Measurements from ENCODE around the gene ANLN. TPM values are rescaled to one million over a fixed set of nuclear protein-coding genes. Genes with fewer than 3 reads are reported as not detected.
A peak's percentile ranks its signal among the peaks of the same experiment; 100 is the strongest.
"Not testable (repeated sequence)": the region's sequence is repeated elsewhere in the genome, so short reads cannot be mapped to it uniquely, and the experiment has no call there.

ANLN gene
- total RNA-seq, 1 donor from 2014 or later: 85.5 TPM

DNA sequence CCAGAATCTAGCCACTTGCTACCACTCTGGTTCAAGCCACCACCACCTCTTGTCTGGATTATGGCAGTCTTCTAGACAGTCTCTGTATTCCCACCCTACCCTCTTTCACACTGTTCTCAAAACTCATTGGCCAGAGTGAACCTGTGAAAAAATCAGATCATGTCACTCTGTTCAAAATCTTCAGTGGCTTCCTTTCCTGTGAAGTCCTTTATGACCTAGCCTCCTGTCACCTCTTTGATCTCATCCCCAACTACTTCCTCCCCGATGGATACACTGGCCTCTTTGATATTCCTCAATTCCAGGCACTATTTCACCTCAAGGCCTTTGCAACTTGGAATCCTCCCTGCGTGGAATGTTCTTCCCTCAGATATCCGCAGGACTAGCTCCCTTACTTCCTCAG, 21.2 kb upstream of the ANLN start:
- no peaks in the 10 kb centered on the region for H3K36me3 Mint-ChIP-seq (ENCODE audit: low read depth)
- no peaks in the 10 kb centered on the region for H3K9me3 Mint-ChIP-seq
- H3K27ac Mint-ChIP-seq (ENCODE audit: unreplicated experiment): no peak overlapping the region
- peaks cover 22% of the 10 kb centered on the region for H3K4me1 Mint-ChIP-seq
- H3K4me3 Mint-ChIP-seq: peak overlapping the region; percentile 91
- peaks cover 15% of the 10 kb centered on the region for H3K27me3 Mint-ChIP-seq (ENCODE audit: low read depth)
- TF ChIP-seq, protein P1, sequence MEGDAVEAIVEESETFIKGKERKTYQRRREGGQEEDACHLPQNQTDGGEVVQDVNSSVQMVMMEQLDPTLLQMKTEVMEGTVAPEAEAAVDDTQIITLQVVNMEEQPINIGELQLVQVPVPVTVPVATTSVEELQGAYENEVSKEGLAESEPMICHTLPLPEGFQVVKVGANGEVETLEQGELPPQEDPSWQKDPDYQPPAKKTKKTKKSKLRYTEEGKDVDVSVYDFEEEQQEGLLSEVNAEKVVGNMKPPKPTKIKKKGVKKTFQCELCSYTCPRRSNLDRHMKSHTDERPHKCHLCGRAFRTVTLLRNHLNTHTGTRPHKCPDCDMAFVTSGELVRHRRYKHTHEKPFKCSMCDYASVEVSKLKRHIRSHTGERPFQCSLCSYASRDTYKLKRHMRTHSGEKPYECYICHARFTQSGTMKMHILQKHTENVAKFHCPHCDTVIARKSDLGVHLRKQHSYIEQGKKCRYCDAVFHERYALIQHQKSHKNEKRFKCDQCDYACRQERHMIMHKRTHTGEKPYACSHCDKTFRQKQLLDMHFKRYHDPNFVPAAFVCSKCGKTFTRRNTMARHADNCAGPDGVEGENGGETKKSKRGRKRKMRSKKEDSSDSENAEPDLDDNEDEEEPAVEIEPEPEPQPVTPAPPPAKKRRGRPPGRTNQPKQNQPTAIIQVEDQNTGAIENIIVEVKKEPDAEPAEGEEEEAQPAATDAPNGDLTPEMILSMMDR (conservative IDR thresholded peaks at IDR 0.05): no peak
- no peak for DNase-seq (ENCODE audit: low read depth, low spot score)

DNA sequence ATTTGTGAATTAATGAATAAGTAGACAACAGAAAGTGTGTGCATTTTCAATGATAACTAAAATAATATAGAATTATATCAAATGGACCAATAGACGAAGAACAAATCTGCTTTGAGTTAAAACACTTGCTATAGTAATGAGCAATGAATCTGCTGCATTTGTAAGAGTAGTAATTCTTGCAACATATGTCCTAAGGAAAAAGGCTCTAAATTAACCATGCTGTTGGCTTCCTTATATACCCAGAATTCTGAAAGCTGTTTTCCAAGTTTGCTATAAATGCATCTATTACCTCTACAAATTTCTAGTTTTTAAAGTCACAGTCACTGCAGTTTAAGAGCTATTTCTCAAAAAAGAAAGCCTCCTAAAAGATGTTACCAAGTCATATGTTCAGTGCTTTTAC, 20.5 kb upstream of the ANLN start:
- Mint-ChIP-seq H3K27ac (ENCODE audit: unreplicated experiment) (no peak overlapping the region), H3K4me3 (peak overlapping the region; percentile 34), H3K9me3 (no peaks in the 10 kb centered on the region), H3K36me3 (ENCODE audit: low read depth) (no peaks in the 10 kb centered on the region), H3K27me3 (ENCODE audit: low read depth) (peaks cover 14% of the 10 kb centered on the region), H3K4me1 (peaks cover 22% of the 10 kb centered on the region)
- TF ChIP-seq, protein P1 (conservative IDR thresholded peaks at IDR 0.05): no peak
- no peak for DNase-seq (ENCODE audit: low read depth, low spot score)

DNA sequence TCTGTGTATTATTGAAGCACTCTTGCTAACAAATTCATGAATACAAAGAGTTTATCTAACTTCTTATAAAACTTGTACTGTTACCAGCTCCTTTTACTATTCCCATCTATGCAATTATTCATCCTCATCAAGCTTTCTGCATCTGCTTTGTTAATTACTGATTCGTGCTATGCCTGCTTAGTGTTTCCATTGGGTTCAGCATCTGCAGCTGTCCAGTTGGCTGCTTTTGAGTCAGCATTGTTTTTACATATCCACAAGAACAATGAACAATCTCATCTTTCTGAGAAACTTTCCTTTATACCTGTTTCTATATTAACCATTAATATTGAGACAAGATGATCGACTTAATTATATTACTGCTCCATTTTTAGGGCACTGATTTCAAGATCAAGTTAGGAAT, 19.6 kb upstream of the ANLN start:
- peaks cover 8% of the 10 kb centered on the region for H3K27me3 Mint-ChIP-seq (ENCODE audit: low read depth)
- H3K4me3 Mint-ChIP-seq: no peak overlapping the region
- peaks cover 22% of the 10 kb centered on the region for H3K4me1 Mint-ChIP-seq
- no peaks in the 10 kb centered on the region for H3K9me3 Mint-ChIP-seq
- TF ChIP-seq, protein P1 (conservative IDR thresholded peaks at IDR 0.05): no peak
- no peak overlapping the region for H3K27ac Mint-ChIP-seq (ENCODE audit: unreplicated experiment)
- DNase-seq (ENCODE audit: low read depth, low spot score): no peak
- no peaks in the 10 kb centered on the region for H3K36me3 Mint-ChIP-seq (ENCODE audit: low read depth)

- Mint-ChIP-seq H3K27ac (ENCODE audit: unreplicated experiment) (no peak overlapping the region), H3K36me3 (ENCODE audit: low read depth) (peaks cover 2% of the 10 kb centered on the region), H3K27me3 (ENCODE audit: low read depth) (no peaks in the 10 kb centered on the region), H3K4me1 (peaks cover 18% of the 10 kb centered on the region), H3K4me3 (no peak overlapping the region), H3K9me3 (no peaks in the 10 kb centered on the region)
- TF ChIP-seq, protein P1 (conservative IDR thresholded peaks at IDR 0.05): no peak
- no peak for DNase-seq (ENCODE audit: low read depth, low spot score)
These were observed 17.5 kb upstream of the ANLN start for GRCh38 chr7:36372156-36372555.

GRCh38 chr7:36378555-36378954, 11.1 kb upstream of the ANLN start:
- not testable (repeated sequence) for H3K4me1 Mint-ChIP-seq; H3K27ac Mint-ChIP-seq (ENCODE audit: unreplicated experiment); H3K36me3 Mint-ChIP-seq (ENCODE audit: low read depth); DNase-seq (ENCODE audit: low read depth, low spot score); H3K4me3 Mint-ChIP-seq; H3K27me3 Mint-ChIP-seq (ENCODE audit: low read depth); H3K9me3 Mint-ChIP-seq

DNA sequence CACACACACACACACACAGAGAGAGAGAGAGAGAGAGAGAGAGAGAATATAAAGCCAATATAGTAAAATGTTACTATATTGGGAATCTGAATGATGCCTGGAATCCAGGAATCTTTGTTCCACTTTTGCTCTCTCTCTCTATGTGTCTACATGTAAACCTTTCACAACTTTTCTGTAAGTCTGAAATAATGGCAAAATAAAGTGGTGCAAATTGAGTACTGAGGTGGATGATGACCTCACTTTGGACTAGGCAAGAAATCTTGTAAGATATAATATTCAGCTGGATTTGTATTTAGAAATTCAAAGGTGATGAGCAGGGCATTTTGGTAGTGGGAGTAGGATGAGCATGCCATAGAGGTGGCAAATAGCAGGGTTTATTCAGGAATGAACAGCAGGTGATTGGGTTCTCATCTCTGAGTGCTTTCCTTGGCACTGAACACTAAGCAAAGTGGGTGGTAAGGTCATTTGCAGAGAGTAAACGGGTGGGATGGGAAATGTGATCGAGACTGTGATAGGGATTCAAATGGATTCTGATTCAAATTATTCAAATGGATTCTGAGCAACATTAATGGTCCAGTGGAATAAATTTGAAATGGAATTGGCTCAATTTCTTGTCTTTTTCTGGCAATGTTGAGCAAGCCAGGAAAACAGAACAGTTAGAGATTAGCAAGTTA, 9.7 kb upstream of the ANLN start:
- peaks cover 2% of the 10 kb centered on the region for H3K27me3 Mint-ChIP-seq (ENCODE audit: low read depth)
- DNase-seq (ENCODE audit: low read depth, low spot score): no peak
- peaks cover 8% of the 10 kb centered on the region for H3K36me3 Mint-ChIP-seq (ENCODE audit: low read depth)
- TF ChIP-seq, protein P1 (conservative IDR thresholded peaks at IDR 0.05): no peak
- no peaks in the 10 kb centered on the region for H3K4me1 Mint-ChIP-seq
- no peak overlapping the region for H3K4me3 Mint-ChIP-seq
- peaks cover 4% of the 10 kb centered on the region for H3K9me3 Mint-ChIP-seq
- H3K27ac Mint-ChIP-seq (ENCODE audit: unreplicated experiment): no peak overlapping the region

Measured in neural crest cell (in vitro differentiated cells).